Measurements from ENCODE around the gene MRPL12.

MRPL12 gene

GRCh38 chr17:81703747-81704654 lies 834 bp downstream of the MRPL12 start:
- peak overlapping the region; percentile 82 for H2BK5ac ChIP-seq (ENCODE audit: low read depth, low read length, poor library complexity)
- peak overlapping the region; percentile 90 for H3K14ac ChIP-seq (ENCODE audit: low read length)
- H2AFZ ChIP-seq (ENCODE audit: insufficient read depth, low read length, poor library complexity) = peak overlapping the region; percentile 86
- H3K27me3 ChIP-seq (ENCODE audit: insufficient read depth, low read length) = no peaks in the 10 kb centered on the region
- H3K27ac ChIP-seq (ENCODE audit: low read depth, low read length) = no peak overlapping the region
- H3K4ac ChIP-seq (ENCODE audit: low read depth, low read length) = peak overlapping the region; percentile 98
- H3K79me1 ChIP-seq (ENCODE audit: low read length) = peaks cover 12% of the 10 kb centered on the region
- peak overlapping the region; percentile 95 for H4K91ac ChIP-seq (ENCODE audit: low read depth, low read length)
- peak overlapping the region; percentile 99 for H3K4me3 ChIP-seq (ENCODE audit: low read depth, low read length)
- no CpG with 5 or more reads among the region's 27 CpGs for WGBS (ENCODE audit: extremely low coverage, insufficient coverage, insufficient read length)
- no peak overlapping the region for H3K23ac ChIP-seq (ENCODE audit: low read length)
- no peak for DNase-seq
- H4K8ac ChIP-seq (ENCODE audit: low read depth, low read length) = peak overlapping the region; percentile 92
- peak overlapping the region; percentile 80 for H3K18ac ChIP-seq (ENCODE audit: low read length)
- peak overlapping the region; percentile 97 for H3K4me2 ChIP-seq (ENCODE audit: low read length)
- peaks cover 18% of the 10 kb centered on the region for H3K79me2 ChIP-seq (ENCODE audit: control insufficient read depth, insufficient read depth, low read length, poor library complexity)
- peaks cover 2% of the 10 kb centered on the region for H3K9me3 ChIP-seq (ENCODE audit: insufficient read depth, low read depth, low read length)
- H4K12ac ChIP-seq (ENCODE audit: low read depth, low read length) = peak overlapping the region; percentile 81
- H3K36me3 ChIP-seq (ENCODE audit: control insufficient read depth in 1 of 2, insufficient read depth in 2 of 2, low read length in 2 of 2) = peaks cover 60 to 65% of the 10 kb centered on the region in 2 experiments
- H2BK120ac ChIP-seq (ENCODE audit: insufficient read depth, low read length, poor library complexity) = peak overlapping the region; percentile 70
- H2AK5ac ChIP-seq (ENCODE audit: low read length) = peak overlapping the region; percentile 90
- H3K9ac ChIP-seq (ENCODE audit: low read length) = peak overlapping the region; percentile 98
- H2BK12ac ChIP-seq (ENCODE audit: low read length) = peak overlapping the region; percentile 20
- peaks cover 15 to 16% of the 10 kb centered on the region in 2 experiments for H3K4me1 ChIP-seq (ENCODE audit: control insufficient read depth in 1 of 2, insufficient read depth in 2 of 2, low read length in 2 of 2)

- Histone ChIP-seq H3K36me3 (ENCODE audit: control insufficient read depth in 1 of 2, insufficient read depth in 2 of 2, low read length in 2 of 2) (peaks cover 51 to 56% of the 10 kb centered on the region in 2 experiments), H3K18ac (ENCODE audit: low read length) (no peak overlapping the region), H3K79me1 (ENCODE audit: low read length) (peaks cover 12% of the 10 kb centered on the region), H2BK120ac (ENCODE audit: insufficient read depth, low read length, poor library complexity) (no peak overlapping the region), H2AK5ac (ENCODE audit: low read length) (no peak overlapping the region), H3K4me1 (ENCODE audit: control insufficient read depth in 1 of 2, insufficient read depth in 2 of 2, low read length in 2 of 2) (peaks cover 18 to 22% of the 10 kb centered on the region in 2 experiments), H4K12ac (ENCODE audit: low read depth, low read length) (no peak overlapping the region), H4K8ac (ENCODE audit: low read depth, low read length) (no peak overlapping the region), H3K4me3 (ENCODE audit: low read depth, low read length) (no peak overlapping the region), H3K4ac (ENCODE audit: low read depth, low read length) (no peak overlapping the region), H3K4me2 (ENCODE audit: low read length) (no peak overlapping the region), H3K79me2 (ENCODE audit: control insufficient read depth, insufficient read depth, low read length, poor library complexity) (peaks cover 18% of the 10 kb centered on the region), H3K9me3 (ENCODE audit: insufficient read depth, low read depth, low read length) (peaks cover 2% of the 10 kb centered on the region), H3K27ac (ENCODE audit: low read depth, low read length) (no peak overlapping the region), H4K91ac (ENCODE audit: low read depth, low read length) (no peak overlapping the region), H2AFZ (ENCODE audit: insufficient read depth, low read length, poor library complexity) (no peak overlapping the region), H3K23ac (ENCODE audit: low read length) (no peak overlapping the region), H2BK12ac (ENCODE audit: low read length) (no peak overlapping the region), H3K14ac (ENCODE audit: low read length) (no peak overlapping the region), H3K27me3 (ENCODE audit: insufficient read depth, low read length) (no peaks in the 10 kb centered on the region), H2BK5ac (ENCODE audit: low read depth, low read length, poor library complexity) (no peak overlapping the region), H3K9ac (ENCODE audit: low read length) (no peak overlapping the region)
- whole genome bisulfite sequencing (ENCODE audit: extremely low coverage, insufficient coverage, insufficient read length) = no CpG with 5 or more reads among the region's 30 CpGs
- DNase-seq = no peak
Observed at GRCh38 chr17:81705518-81706231, 2.5 kb downstream of the MRPL12 start.

- H3K36me3 ChIP-seq (ENCODE audit: control insufficient read depth in 1 of 2, insufficient read depth in 2 of 2, low read length in 2 of 2) = peaks cover 46 to 51% of the 10 kb centered on the region in 2 experiments
- no peak overlapping the region for H3K18ac ChIP-seq (ENCODE audit: low read length)
- H3K9me3 ChIP-seq (ENCODE audit: insufficient read depth, low read depth, low read length) = peaks cover 2% of the 10 kb centered on the region
- no peak overlapping the region for H4K8ac ChIP-seq (ENCODE audit: low read depth, low read length)
- no peak overlapping the region for H2AFZ ChIP-seq (ENCODE audit: insufficient read depth, low read length, poor library complexity)
- no peak overlapping the region for H3K4me2 ChIP-seq (ENCODE audit: low read length)
- H3K14ac ChIP-seq (ENCODE audit: low read length) = no peak overlapping the region
- no peak overlapping the region for H3K4ac ChIP-seq (ENCODE audit: low read depth, low read length)
- H3K23ac ChIP-seq (ENCODE audit: low read length) = no peak overlapping the region
- no CpG with 5 or more reads among the region's 17 CpGs for WGBS (ENCODE audit: extremely low coverage, insufficient coverage, insufficient read length)
- H3K79me1 ChIP-seq (ENCODE audit: low read length) = peaks cover 12% of the 10 kb centered on the region
- H3K4me3 ChIP-seq (ENCODE audit: low read depth, low read length) = no peak overlapping the region
- H4K91ac ChIP-seq (ENCODE audit: low read depth, low read length) = no peak overlapping the region
- H2BK12ac ChIP-seq (ENCODE audit: low read length) = no peak overlapping the region
- no peak overlapping the region for H2BK120ac ChIP-seq (ENCODE audit: insufficient read depth, low read length, poor library complexity)
- H3K27me3 ChIP-seq (ENCODE audit: insufficient read depth, low read length) = no peaks in the 10 kb centered on the region
- no peak overlapping the region for H2AK5ac ChIP-seq (ENCODE audit: low read length)
- H3K4me1 ChIP-seq (ENCODE audit: control insufficient read depth in 1 of 2, insufficient read depth in 2 of 2, low read length in 2 of 2) = peaks cover 23 to 28% of the 10 kb centered on the region in 2 experiments
- H4K12ac ChIP-seq (ENCODE audit: low read depth, low read length) = no peak overlapping the region
- H2BK5ac ChIP-seq (ENCODE audit: low read depth, low read length, poor library complexity) = no peak overlapping the region
- DNase-seq = no peak
- H3K9ac ChIP-seq (ENCODE audit: low read length) = no peak overlapping the region
- H3K79me2 ChIP-seq (ENCODE audit: control insufficient read depth, insufficient read depth, low read length, poor library complexity) = peaks cover 18% of the 10 kb centered on the region
- H3K27ac ChIP-seq (ENCODE audit: low read depth, low read length) = no peak overlapping the region
Observed at GRCh38 chr17:81706232-81706611, 3.1 kb downstream of the MRPL12 start.

GRCh38 chr17:81706757-81707624 lies 3.8 kb downstream of the MRPL12 start:
- H4K91ac ChIP-seq (ENCODE audit: low read depth, low read length) = no peak overlapping the region
- no peak for DNase-seq
- peaks cover 19 to 26% of the 10 kb centered on the region in 2 experiments for H3K4me1 ChIP-seq (ENCODE audit: control insufficient read depth in 1 of 2, insufficient read depth in 2 of 2, low read length in 2 of 2)
- WGBS (ENCODE audit: extremely low coverage, insufficient coverage, insufficient read length) = no CpG with 5 or more reads among the region's 54 CpGs
- H3K79me2 ChIP-seq (ENCODE audit: control insufficient read depth, insufficient read depth, low read length, poor library complexity) = peaks cover 16% of the 10 kb centered on the region
- H3K27me3 ChIP-seq (ENCODE audit: insufficient read depth, low read length) = no peaks in the 10 kb centered on the region
- H4K8ac ChIP-seq (ENCODE audit: low read depth, low read length) = no peak overlapping the region
- peak overlapping the region; percentile 12 for H4K12ac ChIP-seq (ENCODE audit: low read depth, low read length)
- no peak overlapping the region for H2BK12ac ChIP-seq (ENCODE audit: low read length)
- no peak overlapping the region for H3K18ac ChIP-seq (ENCODE audit: low read length)
- H3K27ac ChIP-seq (ENCODE audit: low read depth, low read length) = no peak overlapping the region
- H3K4ac ChIP-seq (ENCODE audit: low read depth, low read length) = no peak overlapping the region
- H3K14ac ChIP-seq (ENCODE audit: low read length) = no peak overlapping the region
- H2BK120ac ChIP-seq (ENCODE audit: insufficient read depth, low read length, poor library complexity) = no peak overlapping the region
- H2AK5ac ChIP-seq (ENCODE audit: low read length) = no peak overlapping the region
- no peak overlapping the region for H3K23ac ChIP-seq (ENCODE audit: low read length)
- H2BK5ac ChIP-seq (ENCODE audit: low read depth, low read length, poor library complexity) = no peak overlapping the region
- H2AFZ ChIP-seq (ENCODE audit: insufficient read depth, low read length, poor library complexity) = no peak overlapping the region
- H3K4me2 ChIP-seq (ENCODE audit: low read length) = no peak overlapping the region
- peaks cover 12% of the 10 kb centered on the region for H3K79me1 ChIP-seq (ENCODE audit: low read length)
- no peak overlapping the region for H3K4me3 ChIP-seq (ENCODE audit: low read depth, low read length)
- peaks cover 39 to 43% of the 10 kb centered on the region in 2 experiments for H3K36me3 ChIP-seq (ENCODE audit: control insufficient read depth in 1 of 2, insufficient read depth in 2 of 2, low read length in 2 of 2)
- H3K9me3 ChIP-seq (ENCODE audit: insufficient read depth, low read depth, low read length) = peaks cover 2% of the 10 kb centered on the region
- H3K9ac ChIP-seq (ENCODE audit: low read length) = no peak overlapping the region

Data from trophoblast cell (in vitro differentiated cells and primary cell).